HG02588 (cell line): ENCODE data around the gene ZMIZ1.

Experiments
- ATAC-seq: cut with Tn5 transposase; IDR thresholded peaks from one replicate; pipeline ENCODE4 v1.9.1; 2021; ENCODE audit warnings: mild to moderate bottlenecking, moderate library complexity; ENCODE audit not compliant: unreplicated experiment

The ZMIZ1 gene

DNA sequence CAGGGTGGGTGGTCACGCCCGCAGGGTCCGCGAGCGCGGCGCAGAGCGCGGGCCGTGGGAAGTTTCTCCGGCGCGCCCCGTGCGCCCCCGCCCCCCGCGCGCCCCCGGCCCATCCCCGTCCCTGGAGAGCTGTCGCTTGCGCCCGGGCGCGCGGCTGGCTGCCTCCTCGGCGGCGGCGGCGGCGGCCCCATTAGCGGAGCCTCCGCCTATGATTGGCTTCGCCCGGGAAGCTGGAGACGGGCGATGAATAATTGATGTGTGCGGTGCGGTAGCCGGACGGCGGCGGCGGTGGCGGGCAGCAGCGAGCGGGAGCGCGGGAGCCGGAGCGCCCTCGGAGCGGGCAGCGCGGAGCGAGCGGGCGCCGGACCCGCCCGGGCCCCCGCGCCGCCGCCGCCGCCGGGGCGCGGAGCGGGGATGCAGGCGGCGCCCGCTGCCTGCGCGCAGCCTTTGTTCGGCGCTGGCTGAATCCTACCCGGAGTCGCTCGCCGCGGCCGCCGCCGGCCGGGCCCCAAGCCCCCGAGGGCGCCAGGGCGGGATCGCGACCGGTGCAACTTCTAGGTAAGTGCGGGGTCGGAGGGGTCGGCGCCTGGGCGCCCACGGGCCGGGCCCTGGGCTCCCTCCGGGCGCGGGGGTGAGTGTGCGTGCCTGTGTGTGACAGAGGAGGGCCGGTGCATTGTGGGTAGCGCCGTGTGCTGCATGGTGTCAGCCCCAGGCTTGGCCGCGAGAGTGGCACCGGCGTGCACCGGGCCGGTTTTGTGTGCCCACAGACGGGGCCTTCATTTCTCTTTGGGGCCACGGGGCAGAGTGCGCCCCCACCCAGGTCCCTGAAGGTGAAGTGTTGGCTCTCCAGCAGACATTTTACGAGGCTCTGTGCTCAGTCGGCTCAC lies 174.7 kb downstream of the ZMIZ1 start:
- peak; percentile 41 for ATAC-seq

DNA sequence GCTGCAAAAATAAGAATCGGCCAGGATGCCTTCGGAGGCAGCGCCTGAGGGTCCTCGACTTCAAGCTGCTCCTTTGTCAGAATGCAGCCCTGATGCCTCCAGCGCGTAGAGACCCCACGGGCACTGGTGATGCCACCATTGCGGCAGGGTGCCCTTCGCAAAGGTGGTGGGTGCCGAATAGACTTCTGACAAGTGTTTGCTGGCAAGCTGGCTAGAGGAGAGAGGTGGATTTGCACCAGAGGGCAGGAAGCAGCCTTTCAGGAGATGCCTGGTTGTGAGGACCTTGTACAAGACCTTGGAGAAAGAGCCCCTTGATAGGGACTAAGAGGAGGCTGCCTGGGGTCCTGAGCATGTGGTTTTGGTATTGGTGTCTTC lies 175.3 kb downstream of the ZMIZ1 start:
- ATAC-seq = no peak

DNA sequence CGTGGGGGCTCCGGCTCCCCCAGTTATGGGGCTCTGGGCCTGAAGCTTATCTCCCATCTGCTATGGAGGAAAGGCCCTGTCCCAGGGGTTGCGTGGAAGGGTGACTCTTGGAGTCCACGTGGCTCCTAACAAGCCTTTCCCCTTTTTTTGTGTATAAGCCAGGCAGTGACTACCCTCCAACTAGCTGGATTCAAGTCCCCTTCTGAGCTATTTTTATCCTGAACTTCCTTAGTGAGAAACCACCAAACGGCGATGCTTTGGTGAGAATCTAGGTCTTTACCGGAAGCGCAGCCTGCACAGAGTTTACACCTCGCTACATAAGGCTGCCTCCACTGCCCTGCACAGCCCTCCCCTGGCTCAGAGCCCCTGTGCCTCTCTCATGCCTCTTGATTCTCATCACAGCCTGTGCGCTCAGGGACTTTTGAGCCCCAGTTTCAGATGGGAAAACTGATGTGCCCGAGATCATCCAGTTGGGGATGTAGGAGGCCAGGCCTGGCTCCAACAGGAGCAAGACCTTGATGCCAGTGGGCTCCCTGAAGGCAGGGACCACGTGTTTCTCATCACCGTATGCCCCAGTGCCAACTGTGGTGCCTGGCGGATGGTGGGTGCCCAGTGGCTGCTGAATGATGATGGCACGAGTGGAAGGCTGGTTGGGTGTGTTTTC lies 176.2 kb downstream of the ZMIZ1 start:
- ATAC-seq = no peak

DNA sequence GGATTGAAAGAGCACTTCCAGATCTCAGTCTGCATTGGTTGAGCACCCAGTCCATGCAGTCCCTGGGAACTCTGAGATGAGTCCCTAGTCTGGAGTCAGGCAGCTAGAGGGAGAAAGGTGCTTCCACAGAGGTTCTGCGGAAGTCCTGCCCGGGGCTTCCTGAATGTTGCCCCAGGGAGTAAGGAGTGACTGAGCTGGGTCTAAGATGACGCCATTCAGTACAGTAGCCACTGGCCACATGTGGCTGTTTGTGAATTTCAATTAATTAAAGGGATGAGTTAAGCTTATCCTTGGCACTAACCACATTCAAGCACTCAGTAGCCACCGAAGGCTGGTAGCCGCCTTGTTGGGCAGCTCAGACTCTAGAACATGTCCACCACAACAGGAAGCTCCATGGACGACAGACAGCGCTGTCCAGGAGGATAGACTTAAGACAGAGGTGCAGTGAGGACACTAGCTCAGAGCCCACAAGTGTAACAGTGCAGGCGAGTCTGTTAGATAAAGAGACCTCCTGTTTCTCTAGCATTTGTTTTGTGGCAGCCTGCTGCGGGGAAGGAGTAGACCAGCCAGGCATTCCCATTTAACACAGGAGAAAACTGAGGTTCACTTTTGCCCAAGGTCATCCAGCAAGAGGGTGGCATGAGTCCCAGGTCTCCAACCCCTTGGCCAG lies 176.9 kb downstream of the ZMIZ1 start:
- no peak for ATAC-seq

- ATAC-seq = no peak
Measured at GRCh38 chr10:79246209-79246581, 177.4 kb downstream of the ZMIZ1 start.

GRCh38 chr10:79246606-79247275 lies 178.0 kb downstream of the ZMIZ1 start:
- no peak for ATAC-seq

DNA sequence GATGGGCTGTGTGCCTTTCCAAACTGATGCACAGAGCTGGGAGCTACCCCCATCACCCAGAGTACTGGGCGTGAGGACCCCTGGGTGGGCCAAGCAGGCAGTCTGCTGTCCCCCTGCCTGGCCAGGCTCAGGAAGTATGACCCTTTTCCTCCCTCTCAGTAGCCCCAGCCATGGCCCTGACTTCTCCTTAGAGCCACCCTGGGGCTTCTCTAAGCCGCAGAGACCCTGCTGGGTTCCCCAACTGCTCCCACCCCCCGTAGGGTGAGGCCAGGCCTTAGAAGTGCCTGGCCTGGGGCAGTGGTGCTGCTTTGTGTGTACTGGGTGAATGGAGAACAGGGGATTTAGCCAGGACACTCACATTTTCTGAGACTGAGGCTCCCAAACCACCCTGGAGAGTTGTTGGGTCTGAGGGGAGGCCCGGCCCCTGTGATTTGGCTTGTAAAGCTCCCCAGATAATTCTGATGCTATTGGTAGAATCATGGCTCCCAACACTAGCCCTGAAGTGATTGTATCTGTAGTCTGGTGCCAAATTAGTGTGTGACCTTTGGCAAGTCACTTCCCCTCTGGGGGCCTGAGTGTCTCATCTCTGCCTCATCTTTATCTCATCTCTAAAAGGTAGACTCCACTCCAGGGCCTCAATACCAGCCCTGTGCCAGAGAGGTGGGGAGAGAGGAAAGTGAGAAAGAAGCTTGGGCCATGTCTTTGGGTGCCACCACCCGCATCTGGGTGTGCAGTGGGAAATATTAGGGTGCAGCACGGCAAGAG lies 178.8 kb downstream of the ZMIZ1 start:
- ATAC-seq = no peak

- no peak for ATAC-seq
Measured at GRCh38 chr10:79248341-79249185, 179.8 kb downstream of the ZMIZ1 start.

DNA sequence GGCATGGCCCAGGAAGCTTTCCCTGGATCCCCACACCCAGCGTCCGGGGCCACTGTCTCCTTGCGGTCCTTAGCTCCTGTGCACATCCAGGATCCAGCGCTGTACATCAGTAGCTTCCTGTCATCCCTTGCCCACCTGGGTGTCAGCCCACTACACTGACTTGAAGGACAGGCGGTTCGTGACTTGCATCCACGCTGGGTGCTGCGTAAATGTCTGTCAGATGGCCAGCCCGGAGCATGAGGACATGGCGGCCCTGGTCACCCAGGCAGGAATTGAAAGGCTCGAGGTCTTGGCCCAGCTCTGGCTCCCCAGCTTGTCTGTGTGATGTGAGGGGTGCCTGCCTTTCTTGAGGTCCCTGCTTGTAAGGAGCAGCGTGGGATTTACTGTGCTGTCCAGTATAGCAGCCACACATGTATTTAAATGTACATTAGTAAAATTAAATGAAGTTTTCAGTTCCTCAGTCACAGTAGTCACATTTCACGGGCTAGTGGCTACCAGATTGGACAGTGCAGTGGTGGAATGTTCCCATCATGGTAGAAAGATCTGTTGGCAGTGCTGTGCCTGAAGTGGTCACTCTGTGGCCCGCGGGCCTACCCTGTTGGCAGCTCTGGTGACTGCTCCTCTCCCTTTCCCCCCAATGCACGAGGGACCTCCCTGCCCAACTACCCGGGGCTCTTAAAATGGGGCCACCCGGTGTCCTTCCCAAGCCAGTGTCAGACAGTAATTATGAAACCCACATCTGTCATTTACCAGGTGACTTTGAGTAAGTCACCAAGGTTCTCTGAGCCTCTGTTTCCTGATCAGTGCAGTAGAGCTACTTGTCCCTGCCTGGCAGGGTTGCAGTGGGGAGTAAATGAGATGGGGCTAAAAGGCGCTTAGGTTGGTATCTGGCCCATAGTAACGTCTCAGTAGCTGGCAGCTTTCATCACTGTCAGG lies 180.7 kb downstream of the ZMIZ1 start:
- ATAC-seq = peak; percentile 51

GRCh38 chr10:79250259-79250658 lies 181.5 kb downstream of the ZMIZ1 start:
- ATAC-seq = peak; percentile 23

GRCh38 chr10:79252450-79252849 lies 183.7 kb downstream of the ZMIZ1 start:
- ATAC-seq = no peak

- ATAC-seq = no peak
Measured at GRCh38 chr10:79252971-79253370, 184.2 kb downstream of the ZMIZ1 start.

DNA sequence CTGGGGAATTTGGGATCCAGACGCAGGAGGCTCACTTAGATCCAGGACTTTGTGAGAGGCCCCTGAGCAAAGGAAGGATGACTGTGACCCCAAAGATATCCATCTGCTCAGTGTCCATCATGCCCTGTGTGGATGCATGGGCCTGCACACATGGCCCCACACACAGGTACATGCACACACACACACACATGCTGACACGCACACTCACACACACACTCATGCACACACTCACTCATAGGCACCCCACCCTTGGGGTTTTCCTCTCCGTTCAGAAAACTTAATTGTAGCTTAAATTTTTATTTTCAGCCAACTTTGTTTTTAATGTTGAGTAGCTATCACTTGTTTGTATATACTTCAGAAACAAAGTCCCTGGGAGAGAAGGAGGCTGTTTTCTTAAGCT lies 184.9 kb downstream of the ZMIZ1 start:
- ATAC-seq = no peak

GRCh38 chr10:79254333-79255006 lies 185.7 kb downstream of the ZMIZ1 start:
- ATAC-seq = no peak

DNA sequence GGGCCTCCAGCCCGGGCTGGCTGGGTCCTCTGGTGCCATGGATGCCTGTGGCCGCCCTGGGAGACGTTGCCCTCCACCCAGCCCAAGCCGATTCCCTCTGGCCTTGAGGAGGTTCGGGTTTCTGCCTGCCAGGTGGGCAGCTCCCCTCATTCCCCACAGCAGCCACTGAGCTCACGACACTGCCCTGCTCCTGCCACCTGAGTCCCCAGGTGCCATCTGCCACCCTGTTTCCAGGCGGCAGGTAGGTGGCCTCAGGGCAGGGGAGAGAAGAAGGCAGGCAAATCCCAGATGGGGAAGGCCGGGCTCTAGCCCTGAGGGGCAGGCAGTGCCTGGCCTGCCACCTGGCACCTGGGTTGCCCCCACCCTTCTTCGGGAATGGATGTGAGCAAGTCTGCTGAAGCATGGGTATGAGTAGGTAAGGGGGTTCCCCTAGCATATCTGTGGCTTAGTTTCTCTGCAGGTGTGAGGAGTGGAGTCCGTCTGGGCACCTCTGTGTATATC lies 186.3 kb downstream of the ZMIZ1 start:
- ATAC-seq = peak; percentile 37

DNA sequence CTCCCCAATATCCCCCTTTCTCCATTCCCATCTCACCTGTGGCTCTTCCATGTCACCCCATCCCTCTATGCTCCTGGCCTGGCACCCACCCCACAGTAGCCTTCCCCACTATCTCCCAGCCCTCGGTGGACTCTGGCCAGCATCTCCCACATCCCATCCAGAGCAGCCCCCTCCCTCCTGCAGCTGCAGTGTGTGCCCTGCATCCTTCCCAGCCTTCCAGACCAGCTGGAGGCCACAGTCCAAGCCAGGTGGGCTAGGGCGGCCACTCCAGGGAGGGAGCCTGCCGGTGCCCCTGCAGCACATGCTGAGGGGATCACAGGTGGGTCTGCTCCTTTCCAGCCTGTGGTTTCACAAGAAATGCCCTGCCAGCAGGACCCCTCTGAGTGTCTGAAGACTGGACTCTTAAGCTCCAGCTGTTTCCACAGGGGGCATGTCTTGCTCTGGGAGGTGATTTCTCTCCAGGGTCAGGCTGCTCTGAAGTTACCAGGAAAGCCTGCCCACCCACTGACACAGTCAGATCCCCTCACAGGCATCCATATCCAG lies 187.6 kb downstream of the ZMIZ1 start:
- no peak for ATAC-seq

DNA sequence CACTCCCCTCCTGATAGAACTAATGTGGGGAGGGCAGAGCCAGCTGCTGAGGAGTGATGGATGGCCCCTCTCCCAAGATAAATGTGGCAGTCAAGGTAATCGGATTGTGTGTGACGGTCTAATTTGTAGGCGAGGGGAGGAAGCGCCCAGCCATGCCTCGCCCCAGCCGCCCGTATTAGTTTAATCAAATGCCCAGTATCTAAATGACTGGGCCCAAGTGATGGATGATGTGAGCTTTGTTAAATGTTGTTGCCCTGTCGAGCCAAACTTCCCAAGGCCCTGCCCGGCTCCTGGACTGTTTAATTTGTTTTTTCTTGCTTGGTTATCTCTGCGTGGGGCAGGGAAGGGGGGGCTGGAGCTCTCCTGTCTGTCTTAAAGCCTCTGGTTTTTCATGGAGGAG lies 190.1 kb downstream of the ZMIZ1 start:
- no peak for ATAC-seq

- ATAC-seq = no peak
Measured at GRCh38 chr10:79259834-79260233, 191.1 kb downstream of the ZMIZ1 start.
